IMR-90 (cell line): ENCODE data around the gene KRTAP4-2. TPM values are rescaled to one million over a fixed set of nuclear protein-coding genes. Genes with fewer than 3 reads are reported as not detected.

Source experiments
- ATAC-seq: fragments of 200-7000 bp; cut with Tn5 transposase; 2 replicates; pipeline ENCODE4 v1.9.1; 2020; ENCODE audit warnings: low read depth, mild to moderate bottlenecking, moderate library complexity
- BruUV-seq: library from RNA; stranded (reverse); fragments of 400-500 nt; replicated peaks from 2 replicates; lab custom pipeline; 2021; lab: Mats Ljungman, UMichigan
- CTCF ChIA-PET: fragments of 300-600 bp; formaldehyde crosslinking; extraction: SDS; loops from one replicate; lab custom pipeline; 2021; ENCODE audit warnings: antibody characterized with exemption; lab: Yijun Ruan, JAX
- POLR2A ChIA-PET: fragments of 300-600 bp; sonication (Branson Sonifier 250); formaldehyde crosslinking; loops from one replicate; lab custom pipeline; 2022; ENCODE audit warnings: antibody characterized with exemption; ENCODE audit not compliant: unreplicated experiment; lab: Charles Lee
- DNase-seq: peaks from one replicate; pipeline ENCODE4 v3.0.0; 2013
- H2AFZ ChIP-seq: replicated peaks from 2 replicates; pipeline ENCODE3; 2013; ENCODE audit warnings: low read length, mild to moderate bottlenecking; ENCODE audit not compliant: poor library complexity
- H2AK5ac ChIP-seq: 2 replicates; pipeline ENCODE4 v1.6.1; 2013; ENCODE audit warnings: low read depth, low read length, inconsistent platforms
- H2AK9ac ChIP-seq: replicated peaks from 2 replicates; pipeline ENCODE3; 2013; ENCODE audit warnings: mild to moderate bottlenecking, low read depth, low read length, moderate library complexity; ENCODE audit not compliant: poor library complexity
- H2BK120ac ChIP-seq: 2 replicates; pipeline ENCODE4 v1.6.1; 2013; ENCODE audit warnings: low read depth, low read length, inconsistent platforms
- H2BK15ac ChIP-seq: 3 replicates; pipeline ENCODE4 v1.6.1; 2013; ENCODE audit warnings: low read depth, low read length, inconsistent platforms
- H2BK20ac ChIP-seq: 2 replicates; pipeline ENCODE4 v1.6.1; 2013; ENCODE audit warnings: low read depth, mild to moderate bottlenecking, inconsistent platforms, low read length, moderate library complexity
- H2BK5ac ChIP-seq: 2 replicates; pipeline ENCODE4 v1.6.1; 2013; ENCODE audit warnings: mild to moderate bottlenecking, low read depth, low read length, inconsistent platforms; ENCODE audit not compliant: poor library complexity, severe bottlenecking
- H3K14ac ChIP-seq: replicated peaks from 2 replicates; pipeline ENCODE4 v1.6.1; 2013; ENCODE audit warnings: low read depth, low read length, inconsistent platforms
- H3K18ac ChIP-seq: 2 replicates; pipeline ENCODE4 v1.6.1; 2013; ENCODE audit warnings: low read depth, low read length, control low read depth
- H3K23ac ChIP-seq: 2 replicates; pipeline ENCODE4 v1.6.1; 2013; ENCODE audit warnings: low read depth, low read length, inconsistent platforms
- H3K27ac ChIP-seq: 2 replicates; pipeline ENCODE4 v1.5.1; 2013; ENCODE audit warnings: mild to moderate bottlenecking, control low read depth, low read length; ENCODE audit not compliant: insufficient read depth
- H3K27me3 ChIP-seq: 2 replicates; pipeline ENCODE4 v1.6.1; 2013; ENCODE audit warnings: low read length; ENCODE audit not compliant: control insufficient read depth, insufficient read depth
- H3K36me3 ChIP-seq: 2 replicates; pipeline ENCODE4 v1.6.1; 2013; ENCODE audit warnings: low read length, mixed read lengths; ENCODE audit not compliant: control insufficient read depth, insufficient read depth
- H3K4ac ChIP-seq: 2 replicates; pipeline ENCODE4 v1.6.1; 2013; ENCODE audit warnings: low read depth, low read length, inconsistent platforms
- H3K4me1 ChIP-seq: 2 replicates; pipeline ENCODE4 v1.6.1; 2013; ENCODE audit warnings: low read length, mixed read lengths; ENCODE audit not compliant: control insufficient read depth, insufficient read depth
- H3K4me2 ChIP-seq: 2 replicates; pipeline ENCODE4 v1.6.1; 2013; ENCODE audit warnings: low read depth, mild to moderate bottlenecking, control low read depth, low read length, moderate library complexity
- H3K4me3 ChIP-seq: 2 replicates; pipeline ENCODE4 v1.5.1; 2013; ENCODE audit warnings: low read depth, mild to moderate bottlenecking, control low read depth, low read length, moderate library complexity; ENCODE audit not compliant: insufficient read depth
- H3K56ac ChIP-seq: 2 replicates; pipeline ENCODE4 v1.6.1; 2013; ENCODE audit warnings: low read length, inconsistent platforms; ENCODE audit not compliant: insufficient read depth; ENCODE audit errors: extremely low read depth
- H3K79me1 ChIP-seq, 2 experiments: 2 replicates each; pipeline ENCODE4 v1.6.1; 2013; ENCODE audit warnings: low read length in 2 of 2, inconsistent platforms in 1 of 2, low read depth in 1 of 2
- H3K9ac ChIP-seq: 2 replicates; pipeline ENCODE4 v1.6.1; 2013; ENCODE audit warnings: low read depth, low read length, control low read depth
- H3K9me1 ChIP-seq: 2 replicates; pipeline ENCODE4 v1.6.1; 2013; ENCODE audit warnings: low read length, inconsistent platforms; ENCODE audit not compliant: insufficient read depth
- H3K9me3 ChIP-seq: 2 replicates; pipeline ENCODE4 v1.6.1; 2013; ENCODE audit warnings: low read length; ENCODE audit not compliant: control insufficient read depth, insufficient read depth
- H4K20me1 ChIP-seq: 2 replicates; pipeline ENCODE4 v1.6.1; 2013; ENCODE audit warnings: low read length, inconsistent platforms; ENCODE audit not compliant: insufficient read depth
- H4K5ac ChIP-seq: 2 replicates; pipeline ENCODE4 v1.6.1; 2013; ENCODE audit warnings: mild to moderate bottlenecking, low read depth, low read length, control low read depth
- H4K8ac ChIP-seq, 2 experiments: 2 replicates each; pipeline ENCODE4 v1.6.1; 2013; ENCODE audit warnings: low read depth in 2 of 2, low read length in 2 of 2, control low read depth in 1 of 2, inconsistent platforms in 1 of 2
- H4K91ac ChIP-seq: 2 replicates; pipeline ENCODE4 v1.6.1; 2013; ENCODE audit warnings: low read depth, low read length, inconsistent platforms; ENCODE audit not compliant: insufficient read depth
- BHLHE40 ChIP-seq: fragments of 150-350 bp; IDR thresholded peaks from 2 replicates; pipeline ENCODE4 v1.6.1; 2016; ENCODE audit warnings: mild to moderate bottlenecking, low read depth, low read length
- ELK1 ChIP-seq: fragments of 150-350 bp; IDR thresholded peaks from 2 replicates; pipeline ENCODE4 v1.6.1; 2016; ENCODE audit warnings: low read depth, mild to moderate bottlenecking, low read length, moderate library complexity, borderline replicate concordance
- WGBS, 2 experiments: methylation state at CpG; one replicate each; pipeline versions ENCODE4 v1.1.5 to v1.1.7; 2013; ENCODE audit warnings: missing lambda C conversion rate in 2 of 2; ENCODE audit not compliant: insufficient read length in 1 of 2; ENCODE audit errors: extremely low coverage in 2 of 2; 5-methylcytosine and 5-hydroxymethylcytosine counted together
- dilution Hi-C: fragments of 300-500 bp; cut with HindIII; formaldehyde crosslinking; loops from one replicate; pipeline ENCODE4 v1.14.3; 2018; ENCODE audit warnings: low sequenced_read_pairs; ENCODE audit not compliant: unreplicated experiment
- in situ Hi-C: fragments of 300-500 bp; cut with MboI; formaldehyde crosslinking; loops from 3 replicates; pipeline ENCODE4 v1.14.3; 2019; ENCODE audit warnings: low sequenced_read_pairs, inconsistent platforms, mixed read lengths
- intact Hi-C: fragments of 100-400 bp; cut with micrococcal nuclease; formaldehyde crosslinking; loops from 2 replicates; pipeline ENCODE4 v1.10.0; 2022
- polyA plus RNA-seq, 3 experiments: library from polyadenylated mRNA; depleted of rRNA; stranded (reverse); fragments of >200 nt; gene quantifications; 2 replicates each; pipeline ENCODE4 v1.2.3, GENCODE V29; 2012; ENCODE audit warnings: low replicate concordance in 1 of 3
- total RNA-seq: library from RNA; depleted of rRNA; stranded (reverse); fragments of >200 nt; gene quantifications from 2 replicates; pipeline ENCODE4 v1.2.3, GENCODE V29; 2012

Gene KRTAP4-2
- total and polyA plus RNA-seq, 2 of the 4 experiments (the other 2 are of a cell fraction): not detected

- H2BK20ac ChIP-seq: no peak overlapping the region
- H3K56ac ChIP-seq: no peak overlapping the region
- H3K14ac ChIP-seq: no peak overlapping the region
- no peak overlapping the region for H4K8ac ChIP-seq
- H2BK5ac ChIP-seq: no peak overlapping the region
- H3K4me3 ChIP-seq: no peak overlapping the region
- H3K9ac ChIP-seq: no peak overlapping the region
- H3K9me1 ChIP-seq: no peaks in the 10 kb centered on the region
- WGBS, 2 experiments: no CpG with 5 or more reads among the region's 1 CpG
- in situ Hi-C loops (no loop called here), dilution Hi-C loops (no loop called here), intact Hi-C loops (no loop called here)
- H3K27ac ChIP-seq: no peak overlapping the region
- no peak overlapping the region for H2AFZ ChIP-seq
- ChIA-PET POLR2A (no interaction called here), CTCF (no interaction called here)
- H4K91ac ChIP-seq: no peak overlapping the region
- ATAC-seq (no peak; the same call in 1 of the 2 replicates), DNase-seq (no peak)
- H3K36me3 ChIP-seq: no peaks in the 10 kb centered on the region
- TF ChIP-seq BHLHE40 (no peak), ELK1 (no peak)
- no peak overlapping the region for H2BK120ac ChIP-seq
- H3K4me1 ChIP-seq: no peaks in the 10 kb centered on the region
- no TSS peak for BruUV-seq
- no peaks in the 10 kb centered on the region; the same call in 1 of the 2 replicates for H3K27me3 ChIP-seq
- no peak overlapping the region for H3K18ac ChIP-seq
- no peaks in the 10 kb centered on the region for H3K9me3 ChIP-seq
- no peak overlapping the region for H2BK15ac ChIP-seq
- H4K20me1 ChIP-seq: no peaks in the 10 kb centered on the region
- no peak overlapping the region for H2AK5ac ChIP-seq
- no peak overlapping the region for H3K4ac ChIP-seq
- no peaks in the 10 kb centered on the region for H3K79me1 ChIP-seq
- no peak overlapping the region for H4K5ac ChIP-seq
- H2AK9ac ChIP-seq: no peak overlapping the region
- no peak overlapping the region for H3K4me2 ChIP-seq
- no peak overlapping the region for H3K23ac ChIP-seq
Observed at GRCh38 chr17:41196068-41196467, 18.0 kb upstream of the KRTAP4-2 start.
